LNCAP (cell line): ENCODE data around the gene MRPS12.

ENCODE experiments used
- CTCF ChIP-seq: fragments of 450-650 bp; IDR thresholded peaks from 2 replicates; pipeline ENCODE4 v1.5.1; 2017; ENCODE audit warnings: mild to moderate bottlenecking

MRPS12 gene

GRCh38 chr19:38964738-38965137 lies 34.0 kb downstream of the MRPS12 start:
- TF ChIP-seq CTCF, result no peak

GRCh38 chr19:38970664-38971532 lies 40.2 kb downstream of the MRPS12 start:
- no peak for TF ChIP-seq CTCF

GRCh38 chr19:38971672-38972071 lies 40.9 kb downstream of the MRPS12 start:
- TF ChIP-seq CTCF, result no peak

- no peak for TF ChIP-seq CTCF
Observed at GRCh38 chr19:38974624-38975213, 44.0 kb downstream of the MRPS12 start.

GRCh38 chr19:38975214-38975860 lies 44.6 kb downstream of the MRPS12 start, which contains the start of gene FBXO17:
Gene FBXO17 (minus strand): TSS chr19:38975742. CDS start chr19:38950319, 25,423 bp downstream.
- no peak for TF ChIP-seq CTCF

- TF ChIP-seq CTCF, result no peak
Observed at GRCh38 chr19:38975861-38976271, 45.1 kb downstream of the MRPS12 start.

- no peak for TF ChIP-seq CTCF
Observed at GRCh38 chr19:38977445-38978325, 46.9 kb downstream of the MRPS12 start.
